HepG2 (cell line): ENCODE measurements around the gene NFIC. TPM values are rescaled to one million over a fixed set of nuclear protein-coding genes. Genes with fewer than 3 reads are reported as not detected.
A peak's percentile ranks its signal among the peaks of the same experiment; 100 is the strongest.

ENCODE experiments used
- CREB1 ChIP-seq, 2 experiments: fragments of 450-650 bp in 1 of 2; IDR thresholded peaks; 2 replicates each; pipeline ENCODE4 v1.6.1; 2016 to 2017; ENCODE audit warnings: control low read depth in 1 of 2, mild to moderate bottlenecking in 1 of 2, missing compliant biosample characterization in 1 of 2, missing genetic modification characterization in 1 of 2
- DMAP1 ChIP-seq: IDR thresholded peaks from 2 replicates; pipeline ENCODE4 v1.6.1; 2016
- FOXP4 ChIP-seq: sonication (generic); formaldehyde crosslinking; IDR thresholded peaks from 2 replicates; pipeline ENCODE4 v1.4.0; 2020; ENCODE audit warnings: missing genetic modification reagents
- HDAC2 ChIP-seq: sonication (generic); formaldehyde crosslinking; IDR thresholded peaks from 2 replicates; pipeline ENCODE4 v1.4.0; 2020; ENCODE audit warnings: missing genetic modification reagents
- IKZF4 ChIP-seq: sonication (generic); formaldehyde crosslinking; IDR thresholded peaks from 2 replicates; pipeline ENCODE4 v1.5.1; 2020; ENCODE audit warnings: borderline replicate concordance, mild to moderate bottlenecking, low read depth, missing genetic modification reagents; ENCODE audit errors: not compliant biosample characterization
- IRF9 ChIP-seq: sonication (generic); formaldehyde crosslinking; IDR thresholded peaks from 2 replicates; pipeline ENCODE4 v1.8.0; 2022; ENCODE audit warnings: missing genetic modification reagents, mild to moderate bottlenecking, borderline replicate concordance
- NR2F6 ChIP-seq, 2 experiments: IDR thresholded peaks; 2 replicates each; pipeline ENCODE4 v1.6.1; 2016; ENCODE audit warnings: antibody characterized with exemption in 1 of 2, mild to moderate bottlenecking in 1 of 2
- PITX1 ChIP-seq: sonication (generic); formaldehyde crosslinking; IDR thresholded peaks from 2 replicates; pipeline ENCODE4 v1.5.1; 2020; ENCODE audit warnings: mild to moderate bottlenecking, missing genetic modification reagents
- RBM22 ChIP-seq: fragments of 200-400 bp; formaldehyde crosslinking; optimal IDR thresholded peaks from 2 replicates; pipeline ENCODE3; 2017; ENCODE audit warnings: mild to moderate bottlenecking, low read length, moderate library complexity
- RBM39 ChIP-seq: fragments of 200-400 bp; formaldehyde crosslinking; IDR thresholded peaks from one replicate; pipeline ENCODE4 v1.6.1; 2018; ENCODE audit warnings: antibody characterized with exemption, mild to moderate bottlenecking, low read depth, low read length; ENCODE audit not compliant: poor library complexity, severe bottlenecking
- REPIN1 ChIP-seq: sonication (generic); formaldehyde crosslinking; IDR thresholded peaks from 2 replicates; pipeline ENCODE4 v1.8.0; 2022; ENCODE audit warnings: missing genetic modification reagents, low read depth, mild to moderate bottlenecking, borderline replicate concordance
- RFXAP ChIP-seq: sonication (generic); formaldehyde crosslinking; IDR thresholded peaks from 2 replicates; pipeline ENCODE4 v1.4.0; 2020; ENCODE audit warnings: missing genetic modification reagents, borderline replicate concordance
- SIN3B ChIP-seq: fragments of 150-350 bp; IDR thresholded peaks from 2 replicates; pipeline ENCODE4 v1.6.1; 2014; ENCODE audit warnings: low read length
- SMARCE1 ChIP-seq: fragments of 450-650 bp; IDR thresholded peaks from 2 replicates; pipeline ENCODE4 v1.6.1; 2017; ENCODE audit warnings: borderline replicate concordance
- SMC3 ChIP-seq: IDR thresholded peaks from 2 replicates; pipeline ENCODE4 v1.6.1; 2011; ENCODE audit warnings: low read length, improper control_type of control experiment
- TSC22D2 ChIP-seq: sonication (generic); formaldehyde crosslinking; IDR thresholded peaks from 2 replicates; pipeline ENCODE4 v1.5.1; 2020; ENCODE audit warnings: missing genetic modification reagents, mild to moderate bottlenecking, borderline replicate concordance
- ZNF205 ChIP-seq: IDR thresholded peaks from 2 replicates; pipeline ENCODE4 v1.6.1; 2018; ENCODE audit warnings: missing biosample characterization, missing genetic modification reagents
- ZNF207 ChIP-seq: fragments of 450-650 bp; IDR thresholded peaks from 2 replicates; pipeline ENCODE4 v1.6.1; 2016; ENCODE audit warnings: antibody characterized with exemption, borderline replicate concordance
- ZNF235 ChIP-seq: sonication (generic); formaldehyde crosslinking; IDR thresholded peaks from 2 replicates; pipeline ENCODE4 v1.8.1; 2023; ENCODE audit warnings: mild to moderate bottlenecking, missing genetic modification reagents, borderline replicate concordance
- ZNF687 ChIP-seq: sonication (generic); formaldehyde crosslinking; IDR thresholded peaks from 2 replicates; pipeline ENCODE4 v1.5.1; 2020; ENCODE audit warnings: mild to moderate bottlenecking, missing genetic modification reagents, moderate library complexity
- ZNF703 ChIP-seq: sonication (generic); formaldehyde crosslinking; IDR thresholded peaks from 2 replicates; pipeline ENCODE4 v1.5.1; 2020; ENCODE audit warnings: missing genetic modification reagents, mild to moderate bottlenecking, moderate library complexity, borderline replicate concordance
- polyA plus RNA-seq, 8 experiments: library from polyadenylated mRNA; depleted of rRNA in 3 of 8; stranded (reverse) in 7 of 8; unstranded in 1 of 8; fragments of >200 nt; fragmentation: Illumina TruSeq in 4 of 8; extraction: Trizol in 4 of 8; gene quantifications; 2 replicates each; pipeline versions ENCODE4 v1.2.1 to v1.2.3, GENCODE V29; 2011 to 2016; ENCODE audit warnings: low read depth in 4 of 8, missing spikeins in 1 of 8, mixed read lengths in 1 of 8; ENCODE audit not compliant: insufficient read depth in 1 of 8
- total RNA-seq, 5 experiments: library from RNA; depleted of rRNA; stranded (reverse); fragments of >200 nt; fragmentation: Illumina TruSeq; extraction: Trizol; gene quantifications; 2 replicates each; pipeline ENCODE4 v1.2.3, GENCODE V29; 2016; ENCODE audit warnings: low read depth in 1 of 5

The NFIC gene
- total and polyA plus RNA-seq, 2 of the 13 experiments (the other 11 are each of a cell fraction or from before 2014, with no cell fraction given) = 1.3 to 2.5 TPM

DNA sequence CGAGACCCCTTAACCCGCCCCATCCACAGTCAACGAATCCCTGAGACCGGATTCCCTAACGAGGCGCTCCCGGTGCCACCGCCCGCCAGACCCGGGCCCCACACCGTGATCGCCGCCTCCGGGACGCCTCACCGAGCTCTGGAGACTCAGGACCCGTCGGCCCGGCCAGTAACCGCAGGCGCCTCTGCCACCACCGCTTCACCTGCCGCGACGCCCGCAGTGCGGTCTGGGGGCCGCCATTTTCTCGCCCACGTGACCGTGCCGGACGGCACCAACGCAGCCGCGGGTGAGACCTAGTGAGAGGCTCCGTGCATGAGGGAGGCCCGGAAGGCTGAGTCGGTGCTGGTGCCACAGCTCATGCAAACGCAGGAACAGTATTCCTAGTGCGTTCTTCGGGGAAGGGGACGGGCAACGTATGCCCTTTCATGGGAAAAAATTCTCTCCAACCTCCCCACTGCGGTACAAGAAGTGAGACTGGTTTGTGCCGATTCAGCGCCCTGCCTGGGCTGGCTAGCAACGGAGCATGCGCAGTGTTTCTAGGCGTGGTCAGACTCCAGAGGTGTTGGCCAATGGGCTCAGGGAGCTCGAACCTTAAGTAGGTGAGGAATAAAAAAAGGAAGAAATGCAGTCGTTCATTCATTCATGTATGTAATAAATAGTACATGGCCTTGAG is 134.2 kb downstream of the NFIC start, which contains the start of gene DOHH (continued):
- TF ChIP-seq ZNF687 (CRISPR knock-in tag) (peak; percentile 94), DMAP1 (peak; percentile 82), RFXAP (CRISPR knock-in tag) (peak; percentile 97), TSC22D2 (CRISPR knock-in tag) (peak; percentile 95), IRF9 (peak; percentile 92; the same call in 1 of the 2 replicates), FOXP4 (CRISPR knock-in tag) (0 out of 2 replicates have a peak, but pooled peaks have one; percentile 12), REPIN1 (peak; percentile 71; the same call in 1 of the 2 replicates), IKZF4 (CRISPR knock-in tag) (peak; percentile 82), HDAC2 (CRISPR knock-in tag) (peak; percentile 79), SMARCE1 (no peak), NR2F6 (IDR thresholded peaks at IDR 0.05) (no peak), NR2F6 (CRISPR knock-in tag; IDR thresholded peaks at IDR 0.05) (no peak; the same call in 1 of the 2 replicates), ZNF205 (CRISPR knock-in tag) (peak; percentile 87; the same call in 1 of the 2 replicates), ZNF703 (no peak), RBM22 (no peak), ZNF207 (no peak), CREB1 (IDR thresholded peaks at IDR 0.05) (0 out of 2 replicates have a peak, but pooled peaks have one; percentile 14), CREB1 (CRISPR knock-in tag; IDR thresholded peaks at IDR 0.05) (peak; percentile 37; the same call in 1 of the 2 replicates), PITX1 (CRISPR knock-in tag) (no peak), SMC3 (no peak), RBM39 (peak; percentile 49), ZNF235 (CRISPR knock-in tag) (peak; percentile 67; the same call in 1 of the 2 replicates), SIN3B (peak; percentile 78; the same call in 1 of the 2 replicates)
